ENCODE measurements around the gene NDUFS6. TPM values are rescaled to one million over a fixed set of nuclear protein-coding genes. Genes with fewer than 3 reads are reported as not detected.

The NDUFS6 gene
- total RNA-seq, 1 donor from 2014 or later: 40.3 TPM

- Mint-ChIP-seq H3K9me3 (ENCODE audit: unreplicated experiment) (peaks cover 2% of the 10 kb centered on the region), H3K4me3 (ENCODE audit: unreplicated experiment) (no peak overlapping the region), H3K27me3 (ENCODE audit: unreplicated experiment) (peaks cover 8% of the 10 kb centered on the region), H3K36me3 (ENCODE audit: unreplicated experiment) (no peaks in the 10 kb centered on the region), H3K27ac (ENCODE audit: unreplicated experiment) (no peak overlapping the region), H3K4me1 (ENCODE audit: low read depth, unreplicated experiment) (no peaks in the 10 kb centered on the region)
- TF ChIP-seq CTCF (IDR thresholded peaks at IDR 0.05; ENCODE audit: partially characterized antibody, unreplicated experiment): no peak
- no peak for DNase-seq
Measured at GRCh38 chr5:1859099-1859498, 57.9 kb downstream of the NDUFS6 start.

GRCh38 chr5:1860021-1860610 is 58.9 kb downstream of the NDUFS6 start:
- H3K27ac Mint-ChIP-seq (ENCODE audit: unreplicated experiment): no peak overlapping the region
- no peak for DNase-seq
- peaks cover 3% of the 10 kb centered on the region for H3K36me3 Mint-ChIP-seq (ENCODE audit: unreplicated experiment)
- peaks cover 11% of the 10 kb centered on the region for H3K27me3 Mint-ChIP-seq (ENCODE audit: unreplicated experiment)
- no peak overlapping the region for H3K4me3 Mint-ChIP-seq (ENCODE audit: unreplicated experiment)
- H3K4me1 Mint-ChIP-seq (ENCODE audit: low read depth, unreplicated experiment): no peaks in the 10 kb centered on the region
- H3K9me3 Mint-ChIP-seq (ENCODE audit: unreplicated experiment): peaks cover 2% of the 10 kb centered on the region
- no peak for TF ChIP-seq CTCF (IDR thresholded peaks at IDR 0.05; ENCODE audit: partially characterized antibody, unreplicated experiment)

GRCh38 chr5:1860949-1861348 is 59.7 kb downstream of the NDUFS6 start:
- peaks cover 3% of the 10 kb centered on the region for H3K36me3 Mint-ChIP-seq (ENCODE audit: unreplicated experiment)
- no peaks in the 10 kb centered on the region for H3K4me1 Mint-ChIP-seq (ENCODE audit: low read depth, unreplicated experiment)
- H3K4me3 Mint-ChIP-seq (ENCODE audit: unreplicated experiment): no peak overlapping the region
- peaks cover 8% of the 10 kb centered on the region for H3K27me3 Mint-ChIP-seq (ENCODE audit: unreplicated experiment)
- H3K9me3 Mint-ChIP-seq (ENCODE audit: unreplicated experiment): peaks cover 2% of the 10 kb centered on the region
- no peak overlapping the region for H3K27ac Mint-ChIP-seq (ENCODE audit: unreplicated experiment)
- TF ChIP-seq CTCF (IDR thresholded peaks at IDR 0.05; ENCODE audit: partially characterized antibody, unreplicated experiment): no peak
- DNase-seq: no peak

GRCh38 chr5:1864896-1865440 is 63.8 kb downstream of the NDUFS6 start:
- Mint-ChIP-seq H3K4me1 (ENCODE audit: low read depth, unreplicated experiment) (no peaks in the 10 kb centered on the region), H3K4me3 (ENCODE audit: unreplicated experiment) (no peak overlapping the region), H3K36me3 (ENCODE audit: unreplicated experiment) (peaks cover 3% of the 10 kb centered on the region), H3K27me3 (ENCODE audit: unreplicated experiment) (peaks cover 8% of the 10 kb centered on the region), H3K27ac (ENCODE audit: unreplicated experiment) (no peak overlapping the region), H3K9me3 (ENCODE audit: unreplicated experiment) (peaks cover 3% of the 10 kb centered on the region)
- DNase-seq: no peak
- TF ChIP-seq CTCF (IDR thresholded peaks at IDR 0.05; ENCODE audit: partially characterized antibody, unreplicated experiment): no peak

- Mint-ChIP-seq H3K4me1 (ENCODE audit: low read depth, unreplicated experiment) (no peaks in the 10 kb centered on the region), H3K9me3 (ENCODE audit: unreplicated experiment) (peaks cover 3% of the 10 kb centered on the region), H3K27me3 (ENCODE audit: unreplicated experiment) (peaks cover 8% of the 10 kb centered on the region), H3K27ac (ENCODE audit: unreplicated experiment) (no peak overlapping the region), H3K4me3 (ENCODE audit: unreplicated experiment) (no peak overlapping the region), H3K36me3 (ENCODE audit: unreplicated experiment) (peaks cover 3% of the 10 kb centered on the region)
- no peak for DNase-seq
- TF ChIP-seq CTCF (IDR thresholded peaks at IDR 0.05; ENCODE audit: partially characterized antibody, unreplicated experiment): no peak
Measured at GRCh38 chr5:1865486-1865885, 64.3 kb downstream of the NDUFS6 start.

Data from glutamatergic neuron (in vitro differentiated cells).